GM12891 (cell line): ENCODE data around the gene PCNA.

Experiments
- POLR2A ChIP-seq: IDR thresholded peaks from 2 replicates; pipeline ENCODE4 v1.6.1; 2011; ENCODE audit warnings: low read depth, low read length, control low read depth
- POLR2AphosphoS5 ChIP-seq: IDR thresholded peaks from 2 replicates; pipeline ENCODE4 v1.6.1; 2011; ENCODE audit warnings: low read depth, low read length, control low read depth
- TAF1 ChIP-seq: IDR thresholded peaks from 2 replicates; pipeline ENCODE4 v1.6.1; 2011; ENCODE audit warnings: low read depth, low read length, control low read depth

- no peak for TF ChIP-seq POLR2A
- TF ChIP-seq POLR2AphosphoS5: no peak
- TF ChIP-seq TAF1: no peak
These were observed 6.2 kb downstream of the PCNA start for GRCh38 chr20:5113615-5113986.
